SK-N-SH treated with all-trans-retinoic acid at 6 μM for 48 hours (cell line): ENCODE measurements around the gene TEKT1.

Experiments
- ATAC-seq: fragments of 200-7000 bp; cut with Tn5 transposase; 3 replicates; pipeline ENCODE4 v1.9.1; 2020; ENCODE audit warnings: mild to moderate bottlenecking, moderate library complexity
- ARNTL ChIP-seq: fragments of 450-650 bp; formaldehyde crosslinking; IDR thresholded peaks from 2 replicates; pipeline ENCODE4 v1.5.0; 2020; ENCODE audit warnings: low read depth, mild to moderate bottlenecking, moderate library complexity, borderline replicate concordance
- BACH2 ChIP-seq: fragments of 250-450 bp; sonication (Bioruptor Pico); IDR thresholded peaks from 2 replicates; pipeline ENCODE4 v1.9.0; 2021; ENCODE audit warnings: mild to moderate bottlenecking, borderline replicate concordance
- CSDC2 ChIP-seq: fragments of 250-450 bp; sonication (Bioruptor Pico); IDR thresholded peaks from 2 replicates; pipeline ENCODE4 v1.5.0; 2020; ENCODE audit warnings: mild to moderate bottlenecking, moderate library complexity
- CSRNP3 ChIP-seq: fragments of 250-450 bp; sonication (Bioruptor Pico); IDR thresholded peaks from 2 replicates; pipeline ENCODE4 v1.5.1; 2021; ENCODE audit warnings: mild to moderate bottlenecking, moderate library complexity
- ESRRG ChIP-seq: fragments of 250-450 bp; sonication (Bioruptor Pico); IDR thresholded peaks from 2 replicates; pipeline ENCODE4 v1.6.1; 2021; ENCODE audit warnings: mild to moderate bottlenecking
- ISL1 ChIP-seq: fragments of 250-450 bp; sonication (Bioruptor Pico); IDR thresholded peaks from 2 replicates; pipeline ENCODE4 v2.1.2; 2022; ENCODE audit warnings: mild to moderate bottlenecking, moderate library complexity
- OSR1 ChIP-seq: fragments of 250-450 bp; sonication (Bioruptor Pico); IDR thresholded peaks from 2 replicates; pipeline ENCODE4 v1.8.0; 2022; ENCODE audit warnings: moderate library complexity, mild to moderate bottlenecking, inconsistent platforms
- PATZ1 ChIP-seq: fragments of 250-450 bp; sonication (Bioruptor Pico); IDR thresholded peaks from 2 replicates; pipeline ENCODE4 v1.8.0; 2020; ENCODE audit warnings: mild to moderate bottlenecking, moderate library complexity, borderline replicate concordance
- RARB ChIP-seq: fragments of 250-450 bp; sonication (Bioruptor Pico); IDR thresholded peaks from 2 replicates; pipeline ENCODE4 v1.8.0; 2021; ENCODE audit warnings: mild to moderate bottlenecking, moderate library complexity
- SNAI2 ChIP-seq: fragments of 250-450 bp; sonication (Bioruptor Pico); IDR thresholded peaks from 2 replicates; pipeline ENCODE4 v1.5.0; 2020; ENCODE audit warnings: mild to moderate bottlenecking, moderate library complexity
- TCF4 ChIP-seq: fragments of 250-450 bp; sonication (Bioruptor Pico); IDR thresholded peaks from 2 replicates; pipeline ENCODE4 v1.8.0; 2021; ENCODE audit warnings: mild to moderate bottlenecking, moderate library complexity, borderline replicate concordance
- TOX ChIP-seq: fragments of 250-450 bp; sonication (Bioruptor Pico); IDR thresholded peaks from 2 replicates; pipeline ENCODE4 v1.8.0; 2021; ENCODE audit warnings: mild to moderate bottlenecking, moderate library complexity, borderline replicate concordance
- TSHZ2 ChIP-seq: fragments of 250-450 bp; sonication (Bioruptor Pico); IDR thresholded peaks from 2 replicates; pipeline ENCODE4 v1.5.0; 2020; ENCODE audit warnings: mild to moderate bottlenecking, moderate library complexity
- ZFP3 ChIP-seq: fragments of 250-450 bp; sonication (Bioruptor Pico); IDR thresholded peaks from 2 replicates; pipeline ENCODE4 v1.5.0; 2020; ENCODE audit warnings: mild to moderate bottlenecking, moderate library complexity
- ZFP30 ChIP-seq: fragments of 450-650 bp; formaldehyde crosslinking; IDR thresholded peaks from 2 replicates; pipeline ENCODE4 v1.5.0; 2022; ENCODE audit warnings: mild to moderate bottlenecking, moderate library complexity
- ZNF565 ChIP-seq: fragments of 450-650 bp; formaldehyde crosslinking; conservative IDR thresholded peaks from 2 replicates; pipeline ENCODE4 v1.5.0; 2020; ENCODE audit warnings: low read depth, mild to moderate bottlenecking, moderate library complexity
- ZNF70 ChIP-seq: fragments of 450-650 bp; formaldehyde crosslinking; IDR thresholded peaks from 2 replicates; pipeline ENCODE4 v1.5.0; 2020; ENCODE audit warnings: mild to moderate bottlenecking, moderate library complexity
- ZNF8 ChIP-seq: fragments of 450-650 bp; formaldehyde crosslinking; IDR thresholded peaks from 2 replicates; pipeline ENCODE4 v1.5.0; 2020; ENCODE audit warnings: mild to moderate bottlenecking, moderate library complexity
- TF ChIP-seq, protein P1 (sequence below): fragments of 250-450 bp; sonication (Bioruptor Pico); IDR thresholded peaks from 2 replicates; pipeline ENCODE4 v1.5.1; 2020; ENCODE audit warnings: low read depth, mild to moderate bottlenecking, moderate library complexity
- TF ChIP-seq, protein P2 (sequence below): fragments of 250-450 bp; sonication (Bioruptor Pico); IDR thresholded peaks from 2 replicates; pipeline ENCODE4 v1.8.0; 2021; ENCODE audit warnings: low read depth, mild to moderate bottlenecking, moderate library complexity, borderline replicate concordance

TEKT1 gene

GRCh38 chr17:6780001-6780400 lies 51.5 kb downstream of the TEKT1 start:
- ATAC-seq, result no peak
- TF ChIP-seq SNAI2 (CRISPR knock-in tag) (no peak), ZNF8 (CRISPR knock-in tag) (no peak), ARNTL (CRISPR knock-in tag) (no peak), ISL1 (CRISPR knock-in tag) (no peak), TCF4 (CRISPR knock-in tag) (no peak)

DNA sequence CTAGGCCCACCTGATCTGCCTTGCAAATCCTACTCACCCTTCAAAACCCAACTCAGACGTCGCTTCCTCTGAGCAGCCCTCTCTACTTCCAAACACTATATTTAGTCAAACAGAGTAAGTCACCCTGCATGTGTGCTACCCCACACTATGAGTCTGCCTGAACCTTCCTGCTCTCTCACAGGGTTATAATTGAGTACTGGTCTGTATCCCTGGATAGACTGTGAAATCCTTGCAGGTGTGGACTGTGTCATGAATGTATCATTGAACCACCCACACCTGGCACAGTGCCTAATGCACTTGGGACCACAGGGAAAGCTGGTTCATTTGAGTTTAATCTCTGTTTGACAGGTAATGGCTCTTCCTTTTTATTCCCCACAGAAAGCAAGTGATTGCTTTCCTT lies 52.1 kb downstream of the TEKT1 start:
- ATAC-seq, result no peak

More for the DNA sequence above, 52.1 kb downstream of the TEKT1 start:
- TF ChIP-seq RARB (CRISPR knock-in tag), result no peak
- TF ChIP-seq CSDC2 (CRISPR knock-in tag), result no peak
- TF ChIP-seq ARNTL (CRISPR knock-in tag), result no peak
- no peak for TF ChIP-seq TCF4 (CRISPR knock-in tag)
- TF ChIP-seq ZNF70 (CRISPR knock-in tag), result no peak
- no peak for TF ChIP-seq TOX (CRISPR knock-in tag)
- no peak for TF ChIP-seq PATZ1 (CRISPR knock-in tag)
- TF ChIP-seq, protein P1, sequence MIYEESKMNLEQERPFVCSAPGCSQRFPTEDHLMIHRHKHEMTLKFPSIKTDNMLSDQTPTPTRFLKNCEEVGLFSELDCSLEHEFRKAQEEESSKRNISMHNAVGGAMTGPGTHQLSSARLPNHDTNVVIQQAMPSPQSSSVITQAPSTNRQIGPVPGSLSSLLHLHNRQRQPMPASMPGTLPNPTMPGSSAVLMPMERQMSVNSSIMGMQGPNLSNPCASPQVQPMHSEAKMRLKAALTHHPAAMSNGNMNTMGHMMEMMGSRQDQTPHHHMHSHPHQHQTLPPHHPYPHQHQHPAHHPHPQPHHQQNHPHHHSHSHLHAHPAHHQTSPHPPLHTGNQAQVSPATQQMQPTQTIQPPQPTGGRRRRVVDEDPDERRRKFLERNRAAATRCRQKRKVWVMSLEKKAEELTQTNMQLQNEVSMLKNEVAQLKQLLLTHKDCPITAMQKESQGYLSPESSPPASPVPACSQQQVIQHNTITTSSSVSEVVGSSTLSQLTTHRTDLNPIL (CRISPR knock-in tag), result no peak
- TF ChIP-seq ISL1 (CRISPR knock-in tag), result no peak
- TF ChIP-seq ESRRG, result no peak
- no peak for TF ChIP-seq ZFP30
- no peak for TF ChIP-seq ZFP3 (CRISPR knock-in tag)
- TF ChIP-seq ZNF8 (CRISPR knock-in tag), result no peak
- TF ChIP-seq BACH2, result no peak
- TF ChIP-seq ZNF565 (CRISPR knock-in tag), result no peak
- no peak for TF ChIP-seq OSR1 (CRISPR knock-in tag)
- TF ChIP-seq TSHZ2, result no peak
- TF ChIP-seq, protein P2, sequence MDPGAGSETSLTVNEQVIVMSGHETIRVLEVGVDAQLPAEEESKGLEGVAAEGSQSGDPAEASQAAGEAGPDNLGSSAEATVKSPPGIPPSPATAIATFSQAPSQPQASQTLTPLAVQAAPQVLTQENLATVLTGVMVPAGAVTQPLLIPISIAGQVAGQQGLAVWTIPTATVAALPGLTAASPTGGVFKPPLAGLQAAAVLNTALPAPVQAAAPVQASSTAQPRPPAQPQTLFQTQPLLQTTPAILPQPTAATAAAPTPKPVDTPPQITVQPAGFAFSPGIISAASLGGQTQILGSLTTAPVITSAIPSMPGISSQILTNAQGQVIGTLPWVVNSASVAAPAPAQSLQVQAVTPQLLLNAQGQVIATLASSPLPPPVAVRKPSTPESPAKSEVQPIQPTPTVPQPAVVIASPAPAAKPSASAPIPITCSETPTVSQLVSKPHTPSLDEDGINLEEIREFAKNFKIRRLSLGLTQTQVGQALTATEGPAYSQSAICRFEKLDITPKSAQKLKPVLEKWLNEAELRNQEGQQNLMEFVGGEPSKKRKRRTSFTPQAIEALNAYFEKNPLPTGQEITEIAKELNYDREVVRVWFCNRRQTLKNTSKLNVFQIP, result no peak
- no peak for TF ChIP-seq CSRNP3
